NCI-H1092 (cell line): ENCODE data around the gene MMGT1.
"Not testable (repeated sequence)": the region's sequence is repeated elsewhere in the genome, so short reads cannot be mapped to it uniquely, and the experiment has no call there.

Experiments used
- DNase-seq: peaks from one replicate; lab custom pipeline; 2025; lab: John Stamatoyannopoulos, UW

MMGT1 gene

DNA sequence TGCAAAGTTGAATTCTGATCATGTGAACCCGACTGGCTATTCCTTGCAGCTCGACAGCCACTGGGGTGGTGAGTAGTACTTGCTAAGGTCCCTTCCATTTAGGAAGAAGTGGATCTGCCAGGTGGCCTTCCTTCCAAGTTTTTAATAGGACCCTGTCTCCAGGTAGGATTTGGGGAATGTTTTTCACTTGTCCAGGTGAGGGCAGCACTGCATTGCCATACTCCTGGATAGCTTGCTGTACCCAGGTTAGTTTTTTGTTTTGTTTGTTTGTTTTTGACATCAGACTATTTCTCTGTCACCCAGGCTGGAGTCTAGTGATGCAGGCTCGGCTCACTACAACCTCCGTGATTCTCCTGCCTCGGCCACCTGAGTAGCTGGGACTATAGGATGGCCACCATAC is 50.4 kb downstream of the MMGT1 start:
- no peak for DNase-seq

DNA sequence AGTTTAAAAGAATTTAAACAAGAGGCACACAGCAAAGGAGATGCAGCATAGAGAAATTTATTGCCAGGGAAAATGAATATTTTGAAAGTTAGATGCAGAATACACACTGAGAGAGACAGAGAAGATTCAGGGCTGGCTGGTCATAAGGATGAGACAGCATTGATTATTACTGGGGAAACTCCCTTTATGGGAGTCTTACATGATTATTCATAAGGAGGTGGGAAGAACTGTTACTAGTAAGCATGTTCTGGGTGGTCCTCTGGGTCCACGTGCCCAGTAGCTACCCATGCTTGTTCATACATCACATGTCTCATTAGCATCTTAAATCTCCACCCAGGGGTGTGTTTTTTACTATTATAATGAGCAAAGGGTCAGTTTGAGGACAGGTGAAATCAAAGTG is 53.3 kb downstream of the MMGT1 start:
- DNase-seq: not testable (repeated sequence)

DNA sequence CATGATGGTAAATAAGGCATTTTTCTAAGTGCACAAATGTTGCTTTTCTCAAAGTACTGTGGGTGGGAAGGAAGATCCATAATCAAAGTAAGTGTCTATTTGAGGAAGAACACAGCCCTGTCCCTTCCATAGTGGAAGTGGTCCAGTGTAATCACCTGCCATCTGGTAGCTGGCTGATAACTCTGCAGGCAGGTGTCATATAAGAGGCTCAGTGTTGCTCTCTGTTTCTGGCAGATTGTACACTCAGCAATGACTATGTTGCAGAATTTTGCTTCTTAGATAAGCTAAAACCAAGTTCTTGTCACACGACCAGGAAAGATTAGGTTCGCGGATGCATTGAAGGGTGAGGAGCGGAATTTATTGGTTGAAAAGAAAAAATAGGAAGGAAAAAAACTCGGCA is 59.4 kb downstream of the MMGT1 start:
- no peak for DNase-seq
